Lower leg skin (tissue), 3 donors: ENCODE data around the gene AMN1.

ENCODE experiments used
- POLR2A ChIP-seq, 2 donors: fragments of 450-650 bp; IDR thresholded peaks; one replicate each; pipeline ENCODE4 v1.6.1; 2016 to 2017; ENCODE audit warnings: antibody characterized with exemption in 2 of 2, mild to moderate bottlenecking in 1 of 2, moderate library complexity in 1 of 2
- TF ChIP-seq, protein P1 (sequence below), 3 donors: fragments of 450-650 bp; IDR thresholded peaks; one replicate each; pipeline ENCODE4 v1.5.1; 2016; ENCODE audit warnings: antibody characterized with exemption in 3 of 3, mild to moderate bottlenecking in 3 of 3, moderate library complexity in 2 of 3

- TF ChIP-seq, protein P1, sequence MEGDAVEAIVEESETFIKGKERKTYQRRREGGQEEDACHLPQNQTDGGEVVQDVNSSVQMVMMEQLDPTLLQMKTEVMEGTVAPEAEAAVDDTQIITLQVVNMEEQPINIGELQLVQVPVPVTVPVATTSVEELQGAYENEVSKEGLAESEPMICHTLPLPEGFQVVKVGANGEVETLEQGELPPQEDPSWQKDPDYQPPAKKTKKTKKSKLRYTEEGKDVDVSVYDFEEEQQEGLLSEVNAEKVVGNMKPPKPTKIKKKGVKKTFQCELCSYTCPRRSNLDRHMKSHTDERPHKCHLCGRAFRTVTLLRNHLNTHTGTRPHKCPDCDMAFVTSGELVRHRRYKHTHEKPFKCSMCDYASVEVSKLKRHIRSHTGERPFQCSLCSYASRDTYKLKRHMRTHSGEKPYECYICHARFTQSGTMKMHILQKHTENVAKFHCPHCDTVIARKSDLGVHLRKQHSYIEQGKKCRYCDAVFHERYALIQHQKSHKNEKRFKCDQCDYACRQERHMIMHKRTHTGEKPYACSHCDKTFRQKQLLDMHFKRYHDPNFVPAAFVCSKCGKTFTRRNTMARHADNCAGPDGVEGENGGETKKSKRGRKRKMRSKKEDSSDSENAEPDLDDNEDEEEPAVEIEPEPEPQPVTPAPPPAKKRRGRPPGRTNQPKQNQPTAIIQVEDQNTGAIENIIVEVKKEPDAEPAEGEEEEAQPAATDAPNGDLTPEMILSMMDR (IDR thresholded peaks at IDR 0.05), result no peak
- TF ChIP-seq POLR2A (IDR thresholded peaks at IDR 0.05), result no peak
Observed at GRCh38 chr12:31655792-31656191, 73.0 kb downstream of the AMN1 start.
